ENCODE measurements around the gene TTC39C. TPM values are rescaled to one million over a fixed set of nuclear protein-coding genes. Genes with fewer than 3 reads are reported as not detected.

TTC39C gene
- total RNA-seq, 1 donor from 2014 or later, result 54.2 TPM

- FAIRE-seq (no peak), DNase-seq (ENCODE audit: low spot score in 2 of 2) (no peak)
Observed at GRCh38 chr18:24173997-24174396, 159.4 kb downstream of the TTC39C start.

GRCh38 chr18:24176727-24177416, 162.3 kb downstream of the TTC39C start:
- FAIRE-seq (no peak), DNase-seq (ENCODE audit: low spot score in 2 of 2) (no peak)

GRCh38 chr18:24177499-24178133, 163.1 kb downstream of the TTC39C start:
- no peak for DNase-seq (ENCODE audit: low spot score in 2 of 2)

GRCh38 chr18:24180048-24180447, 165.5 kb downstream of the TTC39C start:
- FAIRE-seq (no peak), DNase-seq (ENCODE audit: low spot score in 2 of 2) (no peak)

More at GRCh38 chr18:24177499-24178133, 163.1 kb downstream of the TTC39C start:
- FAIRE-seq, result no peak

GRCh38 chr18:24181806-24182205, 167.3 kb downstream of the TTC39C start:
- no peak for FAIRE-seq

More at GRCh38 chr18:24181806-24182205, 167.3 kb downstream of the TTC39C start:
- no peak for DNase-seq (ENCODE audit: low spot score in 2 of 2)

Small RNA genes within 50 kb of the gene (small RNA-seq; reads per million reads assigned to genes)
- gene RF00017 (not detected), gene RNA5SP452 (not detected), gene RNU5A-6P (4.8 reads per million, percentile 92 among the genes with 10 or more reads in this experiment)

Other genes with a start within 250 kb of the TTC39C start
- 24.1 TPM for gene CABYR, start 124.3 kb downstream of the TTC39C start, total RNA-seq

All from frontal cortex (tissue), 4 donors.